PFSK-1 (cell line): ENCODE measurements around the gene XRCC1.

Experiments used
- FOXP2 ChIP-seq: optimal IDR thresholded peaks from 2 replicates; pipeline ENCODE3; 2011; ENCODE audit warnings: borderline replicate concordance, control low read depth, inconsistent platforms; ENCODE audit not compliant: insufficient read depth; ENCODE audit errors: extremely low read length, extremely low read depth
- POLR2AphosphoS5 ChIP-seq: IDR thresholded peaks from 2 replicates; pipeline ENCODE4 v1.6.1; 2012; ENCODE audit warnings: low read depth, mild to moderate bottlenecking, control low read depth, low read length, moderate library complexity
- REST ChIP-seq, 2 experiments: IDR thresholded peaks; 2 replicates each; pipeline versions ENCODE4 v1.6.1 to v1.8.0; 2011 to 2012; ENCODE audit warnings: low read depth in 2 of 2, low read length in 2 of 2, control low read depth in 1 of 2, inconsistent platforms in 1 of 2, mild to moderate bottlenecking in 1 of 2, moderate library complexity in 1 of 2; ENCODE audit not compliant: insufficient read depth in 1 of 2
- SIN3A ChIP-seq: IDR thresholded peaks from 2 replicates; pipeline ENCODE4 v1.6.1; 2012; ENCODE audit warnings: mild to moderate bottlenecking, low read length, moderate library complexity, borderline replicate concordance; ENCODE audit not compliant: insufficient read depth
- TAF1 ChIP-seq: IDR thresholded peaks from 2 replicates; pipeline ENCODE4 v1.6.1; 2012; ENCODE audit warnings: low read length, control low read depth, borderline replicate concordance; ENCODE audit not compliant: insufficient read depth

Gene XRCC1

GRCh38 chr19:43524922-43525835, 50.1 kb downstream of the XRCC1 start:
- TF ChIP-seq FOXP2 (no peak), POLR2AphosphoS5 (no peak), REST (IDR thresholded peaks at IDR 0.05; ENCODE audit: insufficient read depth in 1 of 2, low read depth in 2 of 2, low read length in 2 of 2) (no peak), SIN3A (no peak), TAF1 (no peak)

DNA sequence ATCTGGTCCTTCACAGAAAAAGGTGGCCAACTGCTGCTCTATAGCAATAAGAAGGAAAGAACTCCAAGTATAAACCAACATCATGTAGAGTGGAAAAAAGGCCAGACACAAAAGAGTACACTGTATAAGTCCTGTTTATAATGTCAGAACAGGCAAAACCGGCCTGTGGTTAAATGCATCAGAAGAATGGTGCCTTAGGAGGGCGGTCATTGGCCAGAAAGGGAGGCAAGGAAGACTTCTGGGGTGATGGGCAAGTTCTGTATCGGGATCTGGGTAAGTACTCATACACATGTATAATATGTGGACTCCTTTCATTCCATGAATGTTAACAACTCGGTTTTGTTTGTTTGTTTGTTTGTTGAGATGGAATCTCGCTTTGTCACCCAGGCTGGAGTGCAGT, 52.4 kb downstream of the XRCC1 start:
- TF ChIP-seq POLR2AphosphoS5 (no peak), REST (IDR thresholded peaks at IDR 0.05; ENCODE audit: insufficient read depth in 1 of 2, low read depth in 2 of 2, low read length in 2 of 2) (no peak), FOXP2 (no peak), SIN3A (no peak), TAF1 (no peak)

GRCh38 chr19:43519436-43520088, 55.8 kb downstream of the XRCC1 start:
- TF ChIP-seq REST (IDR thresholded peaks at IDR 0.05; ENCODE audit: insufficient read depth in 1 of 2, low read depth in 2 of 2, low read length in 2 of 2) (no peak), FOXP2 (no peak), TAF1 (no peak), SIN3A (no peak), POLR2AphosphoS5 (no peak)

DNA sequence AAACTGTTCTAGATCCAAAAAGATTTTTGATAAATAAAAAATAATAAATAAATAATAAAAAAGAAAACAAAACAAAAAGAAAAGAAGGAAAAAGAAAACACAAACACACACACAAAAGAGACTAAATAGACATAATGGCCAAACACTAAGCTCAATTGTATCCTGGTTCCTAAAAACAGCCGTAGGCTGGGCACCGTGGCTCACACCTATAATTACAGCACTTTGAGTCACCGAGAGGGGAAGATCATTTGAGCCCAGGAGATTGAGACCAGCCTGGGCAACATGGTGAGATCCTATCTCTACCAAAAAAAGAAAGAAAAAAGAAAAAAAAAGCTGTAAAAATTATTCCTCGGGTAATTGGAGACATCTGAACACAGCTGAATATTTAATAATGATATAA, 57.3 kb downstream of the XRCC1 start:
- TF ChIP-seq POLR2AphosphoS5 (no peak), FOXP2 (no peak), SIN3A (no peak), TAF1 (no peak), REST (IDR thresholded peaks at IDR 0.05; ENCODE audit: insufficient read depth in 1 of 2, low read depth in 2 of 2, low read length in 2 of 2) (no peak)
